ENCODE results near the gene MLLT6.

DNA sequence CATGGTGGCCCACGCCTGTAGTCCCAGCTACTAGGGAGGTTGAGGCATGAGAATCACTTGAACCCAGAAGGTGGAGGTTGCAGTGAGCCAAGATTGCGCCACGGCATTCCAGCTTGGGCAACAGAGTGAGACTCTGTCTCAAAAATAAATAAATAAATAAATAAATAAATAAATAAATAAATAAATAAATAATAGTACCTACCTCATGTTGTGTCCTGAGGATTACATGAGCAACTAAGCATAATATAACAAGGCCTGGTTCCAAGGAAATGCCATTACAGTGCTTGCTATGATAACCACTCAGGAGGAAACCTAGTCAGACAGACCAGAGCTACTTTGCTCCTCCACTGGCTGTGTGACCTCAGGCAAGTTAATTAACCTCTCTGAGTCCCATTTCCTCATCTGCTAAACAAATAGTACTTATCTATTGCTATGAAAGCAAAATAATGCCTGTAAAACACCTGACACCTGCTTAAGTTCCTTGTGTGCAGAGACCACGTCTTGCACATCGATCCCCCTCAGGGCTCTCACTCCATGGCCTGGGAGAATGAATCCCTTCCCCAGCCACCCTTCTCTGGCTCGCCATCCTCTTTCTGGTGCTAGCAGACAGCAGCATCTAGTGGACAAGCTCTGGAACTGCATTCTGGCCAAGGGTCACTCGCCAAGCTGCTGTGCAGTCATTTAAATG lies 37.8 kb upstream of the MLLT6 start:
- peak; percentile 32; the same call in 1 of the 2 replicates for TF ChIP-seq KDM5B (CRISPR knock-in tag; IDR thresholded peaks at IDR 0.05; ENCODE audit: borderline replicate concordance)
- no peak for TF ChIP-seq SMARCE1 (IDR thresholded peaks at IDR 0.05; ENCODE audit: borderline replicate concordance)
- peak; percentile 59; the same call in 1 of the 2 replicates for TF ChIP-seq ZNF335 (CRISPR knock-in tag; IDR thresholded peaks at IDR 0.05)
- TF ChIP-seq PITX1 (CRISPR knock-in tag; IDR thresholded peaks at IDR 0.05): peak; percentile 51; the same call in 1 of the 2 replicates
- TF ChIP-seq, protein P1, sequence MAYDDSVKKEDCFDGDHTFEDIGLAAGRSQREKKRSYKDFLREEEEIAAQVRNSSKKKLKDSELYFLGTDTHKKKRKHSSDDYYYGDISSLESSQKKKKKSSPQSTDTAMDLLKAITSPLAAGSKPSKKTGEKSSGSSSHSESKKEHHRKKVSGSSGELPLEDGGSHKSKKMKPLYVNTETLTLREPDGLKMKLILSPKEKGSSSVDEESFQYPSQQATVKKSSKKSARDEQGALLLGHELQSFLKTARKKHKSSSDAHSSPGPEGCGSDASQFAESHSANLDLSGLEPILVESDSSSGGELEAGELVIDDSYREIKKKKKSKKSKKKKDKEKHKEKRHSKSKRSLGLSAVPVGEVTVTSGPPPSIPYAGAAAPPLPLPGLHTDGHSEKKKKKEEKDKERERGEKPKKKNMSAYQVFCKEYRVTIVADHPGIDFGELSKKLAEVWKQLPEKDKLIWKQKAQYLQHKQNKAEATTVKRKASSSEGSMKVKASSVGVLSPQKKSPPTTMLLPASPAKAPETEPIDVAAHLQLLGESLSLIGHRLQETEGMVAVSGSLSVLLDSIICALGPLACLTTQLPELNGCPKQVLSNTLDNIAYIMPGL (CRISPR knock-in tag; IDR thresholded peaks at IDR 0.05; ENCODE audit: borderline replicate concordance in 1 of 2, low read depth in 1 of 2): peak; percentile 72; a peak in 2 of 4 replicates
- no peak for TF ChIP-seq NONO (IDR thresholded peaks at IDR 0.05)
- peak; percentile 48 for TF ChIP-seq NONO (CRISPR knock-in tag; conservative IDR thresholded peaks at IDR 0.05)
- TF ChIP-seq THYN1 (CRISPR knock-in tag; IDR thresholded peaks at IDR 0.05; ENCODE audit: borderline replicate concordance, low read depth): no peak
- peak; percentile 100 for TF ChIP-seq RAD21 (CRISPR knock-in tag; IDR thresholded peaks at IDR 0.05)
- TF ChIP-seq KDM5A (IDR thresholded peaks at IDR 0.05; ENCODE audit: borderline replicate concordance, low read length): no peak; the same call in 1 of the 2 replicates
- TF ChIP-seq, protein P2, sequence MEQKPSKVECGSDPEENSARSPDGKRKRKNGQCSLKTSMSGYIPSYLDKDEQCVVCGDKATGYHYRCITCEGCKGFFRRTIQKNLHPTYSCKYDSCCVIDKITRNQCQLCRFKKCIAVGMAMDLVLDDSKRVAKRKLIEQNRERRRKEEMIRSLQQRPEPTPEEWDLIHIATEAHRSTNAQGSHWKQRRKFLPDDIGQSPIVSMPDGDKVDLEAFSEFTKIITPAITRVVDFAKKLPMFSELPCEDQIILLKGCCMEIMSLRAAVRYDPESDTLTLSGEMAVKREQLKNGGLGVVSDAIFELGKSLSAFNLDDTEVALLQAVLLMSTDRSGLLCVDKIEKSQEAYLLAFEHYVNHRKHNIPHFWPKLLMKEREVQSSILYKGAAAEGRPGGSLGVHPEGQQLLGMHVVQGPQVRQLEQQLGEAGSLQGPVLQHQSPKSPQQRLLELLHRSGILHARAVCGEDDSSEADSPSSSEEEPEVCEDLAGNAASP (CRISPR knock-in tag; IDR thresholded peaks at IDR 0.05; ENCODE audit: borderline replicate concordance): peak; percentile 74
- TF ChIP-seq, protein P3, sequence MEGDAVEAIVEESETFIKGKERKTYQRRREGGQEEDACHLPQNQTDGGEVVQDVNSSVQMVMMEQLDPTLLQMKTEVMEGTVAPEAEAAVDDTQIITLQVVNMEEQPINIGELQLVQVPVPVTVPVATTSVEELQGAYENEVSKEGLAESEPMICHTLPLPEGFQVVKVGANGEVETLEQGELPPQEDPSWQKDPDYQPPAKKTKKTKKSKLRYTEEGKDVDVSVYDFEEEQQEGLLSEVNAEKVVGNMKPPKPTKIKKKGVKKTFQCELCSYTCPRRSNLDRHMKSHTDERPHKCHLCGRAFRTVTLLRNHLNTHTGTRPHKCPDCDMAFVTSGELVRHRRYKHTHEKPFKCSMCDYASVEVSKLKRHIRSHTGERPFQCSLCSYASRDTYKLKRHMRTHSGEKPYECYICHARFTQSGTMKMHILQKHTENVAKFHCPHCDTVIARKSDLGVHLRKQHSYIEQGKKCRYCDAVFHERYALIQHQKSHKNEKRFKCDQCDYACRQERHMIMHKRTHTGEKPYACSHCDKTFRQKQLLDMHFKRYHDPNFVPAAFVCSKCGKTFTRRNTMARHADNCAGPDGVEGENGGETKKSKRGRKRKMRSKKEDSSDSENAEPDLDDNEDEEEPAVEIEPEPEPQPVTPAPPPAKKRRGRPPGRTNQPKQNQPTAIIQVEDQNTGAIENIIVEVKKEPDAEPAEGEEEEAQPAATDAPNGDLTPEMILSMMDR (CRISPR knock-in tag; IDR thresholded peaks at IDR 0.05): peak; percentile 99
- TF ChIP-seq ZNF317 (CRISPR knock-in tag; IDR thresholded peaks at IDR 0.05): no peak
- TF ChIP-seq, protein P4, sequence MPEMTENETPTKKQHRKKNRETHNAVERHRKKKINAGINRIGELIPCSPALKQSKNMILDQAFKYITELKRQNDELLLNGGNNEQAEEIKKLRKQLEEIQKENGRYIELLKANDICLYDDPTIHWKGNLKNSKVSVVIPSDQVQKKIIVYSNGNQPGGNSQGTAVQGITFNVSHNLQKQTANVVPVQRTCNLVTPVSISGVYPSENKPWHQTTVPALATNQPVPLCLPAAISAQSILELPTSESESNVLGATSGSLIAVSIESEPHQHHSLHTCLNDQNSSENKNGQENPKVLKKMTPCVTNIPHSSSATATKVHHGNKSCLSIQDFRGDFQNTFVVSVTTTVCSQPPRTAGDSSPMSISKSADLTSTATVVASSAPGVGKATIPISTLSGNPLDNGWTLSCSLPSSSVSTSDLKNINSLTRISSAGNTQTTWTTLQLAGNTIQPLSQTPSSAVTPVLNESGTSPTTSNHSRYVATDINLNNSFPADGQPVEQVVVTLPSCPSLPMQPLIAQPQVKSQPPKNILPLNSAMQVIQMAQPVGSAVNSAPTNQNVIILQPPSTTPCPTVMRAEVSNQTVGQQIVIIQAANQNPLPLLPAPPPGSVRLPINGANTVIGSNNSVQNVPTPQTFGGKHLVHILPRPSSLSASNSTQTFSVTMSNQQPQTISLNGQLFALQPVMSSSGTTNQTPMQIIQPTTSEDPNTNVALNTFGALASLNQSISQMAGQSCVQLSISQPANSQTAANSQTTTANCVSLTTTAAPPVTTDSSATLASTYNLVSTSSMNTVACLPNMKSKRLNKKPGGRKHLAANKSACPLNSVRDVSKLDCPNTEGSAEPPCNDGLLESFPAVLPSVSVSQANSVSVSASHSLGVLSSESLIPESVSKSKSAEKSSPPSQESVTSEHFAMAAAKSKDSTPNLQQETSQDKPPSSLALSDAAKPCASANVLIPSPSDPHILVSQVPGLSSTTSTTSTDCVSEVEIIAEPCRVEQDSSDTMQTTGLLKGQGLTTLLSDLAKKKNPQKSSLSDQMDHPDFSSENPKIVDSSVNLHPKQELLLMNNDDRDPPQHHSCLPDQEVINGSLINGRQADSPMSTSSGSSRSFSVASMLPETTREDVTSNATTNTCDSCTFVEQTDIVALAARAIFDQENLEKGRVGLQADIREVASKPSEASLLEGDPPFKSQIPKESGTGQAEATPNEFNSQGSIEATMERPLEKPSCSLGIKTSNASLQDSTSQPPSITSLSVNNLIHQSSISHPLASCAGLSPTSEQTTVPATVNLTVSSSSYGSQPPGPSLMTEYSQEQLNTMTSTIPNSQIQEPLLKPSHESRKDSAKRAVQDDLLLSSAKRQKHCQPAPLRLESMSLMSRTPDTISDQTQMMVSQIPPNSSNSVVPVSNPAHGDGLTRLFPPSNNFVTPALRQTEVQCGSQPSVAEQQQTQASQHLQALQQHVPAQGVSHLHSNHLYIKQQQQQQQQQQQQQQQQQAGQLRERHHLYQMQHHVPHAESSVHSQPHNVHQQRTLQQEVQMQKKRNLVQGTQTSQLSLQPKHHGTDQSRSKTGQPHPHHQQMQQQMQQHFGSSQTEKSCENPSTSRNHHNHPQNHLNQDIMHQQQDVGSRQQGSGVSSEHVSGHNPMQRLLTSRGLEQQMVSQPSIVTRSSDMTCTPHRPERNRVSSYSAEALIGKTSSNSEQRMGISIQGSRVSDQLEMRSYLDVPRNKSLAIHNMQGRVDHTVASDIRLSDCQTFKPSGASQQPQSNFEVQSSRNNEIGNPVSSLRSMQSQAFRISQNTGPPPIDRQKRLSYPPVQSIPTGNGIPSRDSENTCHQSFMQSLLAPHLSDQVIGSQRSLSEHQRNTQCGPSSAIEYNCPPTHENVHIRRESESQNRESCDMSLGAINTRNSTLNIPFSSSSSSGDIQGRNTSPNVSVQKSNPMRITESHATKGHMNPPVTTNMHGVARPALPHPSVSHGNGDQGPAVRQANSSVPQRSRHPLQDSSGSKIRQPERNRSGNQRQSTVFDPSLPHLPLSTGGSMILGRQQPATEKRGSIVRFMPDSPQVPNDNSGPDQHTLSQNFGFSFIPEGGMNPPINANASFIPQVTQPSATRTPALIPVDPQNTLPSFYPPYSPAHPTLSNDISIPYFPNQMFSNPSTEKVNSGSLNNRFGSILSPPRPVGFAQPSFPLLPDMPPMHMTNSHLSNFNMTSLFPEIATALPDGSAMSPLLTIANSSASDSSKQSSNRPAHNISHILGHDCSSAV (CRISPR knock-in tag; IDR thresholded peaks at IDR 0.05; ENCODE audit: borderline replicate concordance): no peak
- 0 out of 2 replicates have a peak, but pooled peaks have one; percentile 55 for TF ChIP-seq ZFP1 (CRISPR knock-in tag; IDR thresholded peaks at IDR 0.05)

All from HepG2 (cell line).